ENCODE results near the gene TTC16.

The TTC16 gene

GRCh38 chr9:127733614-127734013 is 17.7 kb downstream of the TTC16 start:
- TF ChIP-seq GATA2 (IDR thresholded peaks at IDR 0.05; ENCODE audit: low read depth, low read length) = no peak
- no peak for TF ChIP-seq GATA3 (IDR thresholded peaks at IDR 0.05; ENCODE audit: low read depth, low read length)

GRCh38 chr9:127734247-127734746 is 18.4 kb downstream of the TTC16 start:
- no peak for TF ChIP-seq GATA2 (IDR thresholded peaks at IDR 0.05; ENCODE audit: low read depth, low read length)
- TF ChIP-seq GATA3 (IDR thresholded peaks at IDR 0.05; ENCODE audit: low read depth, low read length) = no peak

GRCh38 chr9:127734747-127735529 is 19.1 kb downstream of the TTC16 start, which contains the start of gene TOR2A:
Gene TOR2A (minus strand): TSS chr9:127735294. CDS start chr9:127735270, 24 bp downstream.
- TF ChIP-seq GATA2 (IDR thresholded peaks at IDR 0.05; ENCODE audit: low read depth, low read length) (no peak), GATA3 (IDR thresholded peaks at IDR 0.05; ENCODE audit: low read depth, low read length) (no peak)

- TF ChIP-seq GATA3 (IDR thresholded peaks at IDR 0.05; ENCODE audit: low read depth, low read length) = no peak
- TF ChIP-seq GATA2 (IDR thresholded peaks at IDR 0.05; ENCODE audit: low read depth, low read length) = no peak
These were observed 19.8 kb downstream of the TTC16 start for GRCh38 chr9:127735530-127736185.

- no peak for TF ChIP-seq GATA2 (IDR thresholded peaks at IDR 0.05; ENCODE audit: low read depth, low read length)
- TF ChIP-seq GATA3 (IDR thresholded peaks at IDR 0.05; ENCODE audit: low read depth, low read length) = no peak
These were observed 22.8 kb downstream of the TTC16 start for GRCh38 chr9:127738666-127739065.

GRCh38 chr9:127739614-127740330 is 23.9 kb downstream of the TTC16 start:
- TF ChIP-seq GATA3 (IDR thresholded peaks at IDR 0.05; ENCODE audit: low read depth, low read length) (no peak), GATA2 (IDR thresholded peaks at IDR 0.05; ENCODE audit: low read depth, low read length) (no peak)

- TF ChIP-seq GATA3 (IDR thresholded peaks at IDR 0.05; ENCODE audit: low read depth, low read length) = no peak
- TF ChIP-seq GATA2 (IDR thresholded peaks at IDR 0.05; ENCODE audit: low read depth, low read length) = no peak
These were observed 26.1 kb downstream of the TTC16 start for GRCh38 chr9:127741831-127742434.

- no peak for TF ChIP-seq GATA3 (IDR thresholded peaks at IDR 0.05; ENCODE audit: low read depth, low read length)
- TF ChIP-seq GATA2 (IDR thresholded peaks at IDR 0.05; ENCODE audit: low read depth, low read length) = peak; percentile 90
These were observed 26.7 kb downstream of the TTC16 start for GRCh38 chr9:127742435-127743088.

- no peak for TF ChIP-seq GATA2 (IDR thresholded peaks at IDR 0.05; ENCODE audit: low read depth, low read length)
- TF ChIP-seq GATA3 (IDR thresholded peaks at IDR 0.05; ENCODE audit: low read depth, low read length) = no peak
These were observed 28.7 kb downstream of the TTC16 start for GRCh38 chr9:127744398-127745110.

GRCh38 chr9:127746959-127747569 is 31.2 kb downstream of the TTC16 start:
- TF ChIP-seq GATA2 (IDR thresholded peaks at IDR 0.05; ENCODE audit: low read depth, low read length) (no peak), GATA3 (IDR thresholded peaks at IDR 0.05; ENCODE audit: low read depth, low read length) (no peak)

GRCh38 chr9:127749090-127749787 is 33.4 kb downstream of the TTC16 start:
- TF ChIP-seq GATA2 (IDR thresholded peaks at IDR 0.05; ENCODE audit: low read depth, low read length) (no peak), GATA3 (IDR thresholded peaks at IDR 0.05; ENCODE audit: low read depth, low read length) (no peak)
